Inflammatory macrophage treated with lipopolysaccharide for 4 hours (primary cell): Measurements from ENCODE around the gene TXNDC2.
"Not testable (repeated sequence)": the region's sequence is repeated elsewhere in the genome, so short reads cannot be mapped to it uniquely, and the experiment has no call there.

Source experiments
- DNase-seq: peaks from one replicate; pipeline ENCODE4 v3.0.0-alpha.2; 2020

The TXNDC2 gene

GRCh38 chr18:9887992-9888391 lies 2.2 kb downstream of the TXNDC2 start:
- DNase-seq, result no peak

GRCh38 chr18:9890196-9890595 lies 4.4 kb downstream of the TXNDC2 start:
- no peak for DNase-seq

- no peak for DNase-seq
Measured at GRCh38 chr18:9890957-9891356, 5.2 kb downstream of the TXNDC2 start.

GRCh38 chr18:9891515-9891914 lies 5.7 kb downstream of the TXNDC2 start:
- DNase-seq, result not testable (repeated sequence)

GRCh38 chr18:9894454-9895068 lies 8.8 kb downstream of the TXNDC2 start:
- no peak for DNase-seq

- DNase-seq, result no peak
Measured at GRCh38 chr18:9897129-9897528, 11.4 kb downstream of the TXNDC2 start.

GRCh38 chr18:9897787-9898291 lies 12.1 kb downstream of the TXNDC2 start:
- not testable (repeated sequence) for DNase-seq

GRCh38 chr18:9898792-9899549 lies 13.2 kb downstream of the TXNDC2 start:
- DNase-seq, result peak; percentile 66

GRCh38 chr18:9899550-9899930 lies 13.8 kb downstream of the TXNDC2 start:
- not testable (repeated sequence) for DNase-seq

- DNase-seq, result no peak
Measured at GRCh38 chr18:9900699-9901098, 14.9 kb downstream of the TXNDC2 start.

- DNase-seq, result no peak
Measured at GRCh38 chr18:9901377-9901776, 15.6 kb downstream of the TXNDC2 start.

GRCh38 chr18:9902264-9902663 lies 16.5 kb downstream of the TXNDC2 start:
- DNase-seq, result not testable (repeated sequence)

GRCh38 chr18:9902832-9903231 lies 17.1 kb downstream of the TXNDC2 start:
- DNase-seq, result no peak

GRCh38 chr18:9905401-9905922 lies 19.7 kb downstream of the TXNDC2 start:
- DNase-seq, result peak; percentile 55

GRCh38 chr18:9906481-9906880 lies 20.7 kb downstream of the TXNDC2 start:
- DNase-seq, result peak; percentile 42

GRCh38 chr18:9907867-9908266 lies 22.1 kb downstream of the TXNDC2 start:
- no peak for DNase-seq

GRCh38 chr18:9910071-9910470 lies 24.3 kb downstream of the TXNDC2 start:
- DNase-seq, result no peak

- DNase-seq, result peak; percentile 96
Measured at GRCh38 chr18:9910661-9911060, 24.9 kb downstream of the TXNDC2 start.

- no peak for DNase-seq
Measured at GRCh38 chr18:9911226-9911625, 25.5 kb downstream of the TXNDC2 start.

- DNase-seq, result not testable (repeated sequence)
Measured at GRCh38 chr18:9912285-9912684, 26.5 kb downstream of the TXNDC2 start.

GRCh38 chr18:9913151-9913525 lies 27.4 kb downstream of the TXNDC2 start:
- no peak for DNase-seq

- peak; percentile 98 for DNase-seq
Measured at GRCh38 chr18:9913526-9914333, 28.0 kb downstream of the TXNDC2 start, which contains the start of gene VAPA. TSS of gene VAPA (plus strand) at chr18:9914016. CDS start at chr18:9914257, 241 bp downstream.

- no peak for DNase-seq
Measured at GRCh38 chr18:9914334-9914583, 28.5 kb downstream of the TXNDC2 start.
